Cardiac muscle cell (in vitro differentiated cells and primary cell): ENCODE data around the gene RNF186. TPM values are rescaled to one million over a fixed set of nuclear protein-coding genes. Genes with fewer than 3 reads are reported as not detected.
A peak's percentile ranks its signal among the peaks of the same experiment; 100 is the strongest.

Source experiments
- DNase-seq, 2 donors: peaks; one replicate each; pipeline versions ENCODE4 v3.0.0 to v3.0.0-alpha.2; 2010 to 2017; ENCODE audit warnings: low read depth in 1 of 2, low spot score in 1 of 2
- H3K27ac ChIP-seq: fragments of 200-600 bp; sonication (generic); 2 replicates; pipeline ENCODE4 v1.5.1; 2016
- H3K27me3 ChIP-seq: fragments of 200-600 bp; sonication (generic); 2 replicates; pipeline ENCODE4 v1.6.0; 2016; ENCODE audit warnings: control low read depth
- H3K36me3 ChIP-seq: fragments of 200-600 bp; sonication (generic); 2 replicates; pipeline ENCODE4 v1.5.1; 2016; ENCODE audit warnings: control low read depth
- H3K4me1 ChIP-seq: fragments of 200-600 bp; sonication (generic); 2 replicates; pipeline ENCODE4 v1.8.1; 2017; ENCODE audit warnings: low read depth, mild to moderate bottlenecking, mixed run types
- H3K4me3 ChIP-seq: fragments of 200-600 bp; sonication (generic); 2 replicates; pipeline ENCODE4 v1.5.1; 2016; ENCODE audit warnings: mild to moderate bottlenecking
- H3K9me3 ChIP-seq: fragments of 200-600 bp; sonication (generic); 2 replicates; pipeline ENCODE4 v1.5.1; 2017; ENCODE audit warnings: low read depth, mild to moderate bottlenecking, control low read depth
- polyA plus RNA-seq: library from polyadenylated mRNA; unstranded; fragments of >200 nt; fragmentation: Nextera tagmentation; extraction: Ambion mirVana; gene quantifications from 2 replicates; pipeline ENCODE4 v1.2.1, GENCODE V29; 2016
- total RNA-seq: library from RNA; depleted of rRNA; stranded (reverse); fragments of >200 nt; gene quantifications from 2 replicates; pipeline ENCODE4 v1.2.3, GENCODE V29; 2016
- TF ChIP-seq, protein P1 (sequence below): IDR thresholded peaks from 2 replicates; pipeline ENCODE4 v1.5.1; 2012; ENCODE audit warnings: low read depth, mild to moderate bottlenecking, low read length

The RNF186 gene
- total and polyA plus RNA-seq, 2 experiments from 2014 or later: not detected

DNA sequence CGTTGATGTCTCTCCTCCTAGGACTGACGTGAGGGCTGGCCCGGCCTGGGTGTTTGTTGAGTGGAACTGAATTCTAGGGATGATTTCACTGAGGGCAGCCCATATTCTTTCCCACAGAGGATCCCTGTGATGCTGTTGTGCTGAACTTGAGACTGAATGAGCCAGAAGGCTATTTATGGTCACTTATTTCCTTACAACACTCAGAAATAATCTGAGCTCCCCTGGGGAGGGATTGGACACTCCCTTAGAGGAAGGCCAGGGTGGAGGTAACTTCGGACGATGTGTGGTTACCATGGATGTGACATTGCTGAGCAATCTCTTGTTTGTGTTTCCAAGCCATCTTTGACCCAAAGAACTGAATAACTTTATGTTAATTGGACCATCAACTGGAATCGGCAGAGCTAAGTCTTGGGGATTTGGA is 10.2 kb downstream of the RNF186 start:
- Histone ChIP-seq H3K4me1 (no peaks in the 10 kb centered on the region), H3K27me3 (peaks cover 28% of the 10 kb centered on the region), H3K36me3 (no peaks in the 10 kb centered on the region), H3K4me3 (no peak overlapping the region), H3K9me3 (no peaks in the 10 kb centered on the region), H3K27ac (no peak overlapping the region)
- TF ChIP-seq, protein P1, sequence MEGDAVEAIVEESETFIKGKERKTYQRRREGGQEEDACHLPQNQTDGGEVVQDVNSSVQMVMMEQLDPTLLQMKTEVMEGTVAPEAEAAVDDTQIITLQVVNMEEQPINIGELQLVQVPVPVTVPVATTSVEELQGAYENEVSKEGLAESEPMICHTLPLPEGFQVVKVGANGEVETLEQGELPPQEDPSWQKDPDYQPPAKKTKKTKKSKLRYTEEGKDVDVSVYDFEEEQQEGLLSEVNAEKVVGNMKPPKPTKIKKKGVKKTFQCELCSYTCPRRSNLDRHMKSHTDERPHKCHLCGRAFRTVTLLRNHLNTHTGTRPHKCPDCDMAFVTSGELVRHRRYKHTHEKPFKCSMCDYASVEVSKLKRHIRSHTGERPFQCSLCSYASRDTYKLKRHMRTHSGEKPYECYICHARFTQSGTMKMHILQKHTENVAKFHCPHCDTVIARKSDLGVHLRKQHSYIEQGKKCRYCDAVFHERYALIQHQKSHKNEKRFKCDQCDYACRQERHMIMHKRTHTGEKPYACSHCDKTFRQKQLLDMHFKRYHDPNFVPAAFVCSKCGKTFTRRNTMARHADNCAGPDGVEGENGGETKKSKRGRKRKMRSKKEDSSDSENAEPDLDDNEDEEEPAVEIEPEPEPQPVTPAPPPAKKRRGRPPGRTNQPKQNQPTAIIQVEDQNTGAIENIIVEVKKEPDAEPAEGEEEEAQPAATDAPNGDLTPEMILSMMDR: no peak
- no peak for DNase-seq

DNA sequence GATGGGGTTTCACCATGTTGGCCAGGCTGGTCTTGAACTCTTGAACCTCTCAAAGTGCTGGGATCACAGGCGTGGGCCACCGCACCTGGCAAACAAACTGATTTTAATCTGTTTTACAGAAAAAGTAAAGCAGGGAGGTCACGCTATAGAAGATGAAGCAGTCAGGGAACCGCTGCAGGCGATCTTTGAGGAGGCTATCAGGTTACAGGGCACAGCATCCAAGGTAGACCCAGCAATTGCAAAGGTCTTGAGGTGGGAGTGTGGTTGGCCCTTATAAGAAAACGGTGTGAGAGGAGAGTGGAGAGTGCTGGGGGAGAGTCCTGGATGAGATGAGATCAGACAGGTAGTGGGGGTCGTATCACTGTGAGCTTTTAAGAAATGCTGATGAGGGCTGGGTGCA is 12.8 kb downstream of the RNF186 start:
- Histone ChIP-seq H3K4me1 (no peaks in the 10 kb centered on the region), H3K27me3 (peaks cover 47% of the 10 kb centered on the region), H3K27ac (no peak overlapping the region), H3K9me3 (no peaks in the 10 kb centered on the region), H3K36me3 (no peaks in the 10 kb centered on the region), H3K4me3 (no peak overlapping the region)
- DNase-seq: no peak
- TF ChIP-seq, protein P1: no peak

DNA sequence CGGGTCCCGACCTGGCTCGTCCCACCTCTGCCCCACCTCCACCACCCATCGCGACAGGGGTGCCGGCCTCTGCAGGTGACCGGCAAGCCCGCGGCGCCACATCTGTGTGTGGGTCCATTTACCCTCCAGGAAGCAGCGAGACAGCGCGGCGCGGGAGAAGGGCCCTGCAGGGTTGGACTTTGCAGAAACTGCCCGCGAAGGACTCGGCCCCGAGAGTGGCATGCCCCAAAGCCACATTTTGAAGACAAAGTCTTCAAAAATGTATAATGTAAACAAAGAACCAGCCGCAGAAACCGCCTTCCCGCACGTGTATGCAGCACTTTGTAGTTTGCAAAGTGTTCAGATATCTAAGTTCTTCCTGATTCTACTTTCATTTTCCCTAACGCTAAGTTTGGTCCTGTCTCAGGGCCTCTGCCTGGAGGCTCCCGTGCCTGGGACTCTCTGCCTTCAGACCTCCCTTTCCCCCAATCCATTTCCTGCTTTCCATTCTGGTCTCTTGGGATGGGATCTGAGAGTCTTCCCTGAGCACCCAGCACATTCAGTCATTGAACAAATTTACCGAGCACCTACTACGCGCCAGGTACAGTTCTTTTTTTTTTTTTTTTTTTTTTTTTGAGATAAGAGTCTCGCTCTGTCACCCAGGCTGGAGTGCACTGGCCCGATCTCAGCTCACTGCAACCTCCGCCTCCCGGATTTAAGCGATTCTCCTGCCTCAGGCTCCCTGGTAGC is 14.8 kb downstream of the RNF186 start:
- Histone ChIP-seq H3K4me1 (no peaks in the 10 kb centered on the region), H3K9me3 (no peaks in the 10 kb centered on the region), H3K4me3 (peak overlapping the region; percentile 41), H3K36me3 (no peaks in the 10 kb centered on the region), H3K27me3 (peaks cover 47% of the 10 kb centered on the region), H3K27ac (no peak overlapping the region)
- DNase-seq: peak in 1 of 2 donors; percentile 72
- TF ChIP-seq, protein P1: no peak

DNA sequence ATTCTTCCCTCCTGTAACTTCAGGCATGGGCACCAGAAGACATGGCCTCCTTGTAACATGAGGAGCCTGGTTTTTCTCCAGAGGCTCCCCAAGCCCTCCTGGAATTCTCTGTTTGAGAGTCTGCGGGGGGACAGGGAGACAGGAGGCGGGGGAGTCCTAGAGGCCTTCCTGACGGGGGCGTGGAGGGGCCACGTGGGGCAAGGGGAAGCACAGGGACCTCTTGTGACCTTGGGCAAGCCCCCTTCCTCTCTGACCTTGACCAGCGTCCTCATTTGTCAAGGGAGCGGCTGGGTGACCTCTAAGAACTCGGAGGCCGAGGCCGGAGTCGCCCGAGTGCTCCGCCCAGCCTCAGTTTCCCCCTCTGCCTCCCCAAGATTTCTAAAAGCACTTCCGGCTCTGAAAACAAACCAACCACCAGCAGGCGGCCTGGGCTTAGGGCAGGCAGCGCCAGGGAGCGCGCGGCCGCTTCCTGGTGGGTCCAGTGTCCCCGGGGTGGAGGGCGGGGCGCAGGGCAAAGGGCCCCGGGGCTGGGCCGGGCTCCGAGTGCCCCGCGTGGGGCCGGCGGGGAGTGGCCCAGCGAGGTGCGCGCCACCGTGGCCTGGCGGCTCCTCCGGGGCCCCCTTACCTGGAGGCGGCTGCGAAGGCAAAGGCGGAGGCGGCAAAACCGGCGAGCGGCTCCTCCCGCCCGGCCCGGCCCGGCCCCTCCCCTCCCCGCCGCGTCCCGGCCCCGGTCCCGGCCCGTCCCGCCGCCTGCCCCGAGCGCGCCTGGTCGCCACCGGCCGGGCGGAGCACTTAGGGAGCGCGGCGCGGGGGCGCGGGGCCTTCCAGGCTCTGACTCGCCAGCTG is 15.6 kb downstream of the RNF186 start, which contains the start of gene TMCO4:
Gene TMCO4 (minus strand): TSS at position 687 of the 846 bp plus-strand sequence. CDS start 19,158 bp downstream, outside the sequence.
- H3K4me3 ChIP-seq: peak within 1 kb of the TSS; percentile 41
- no peak within 1 kb of the TSS for H3K27ac ChIP-seq
- TF ChIP-seq, protein P1: peak; percentile 40
- no peaks in the 10 kb centered on the region for H3K9me3 ChIP-seq
- H3K4me1 ChIP-seq: no peaks in the 10 kb centered on the region
- peak; percentile 32 to 60 for DNase-seq
- no peaks in the 10 kb centered on the region for H3K36me3 ChIP-seq
- peaks cover 47% of the 10 kb centered on the region for H3K27me3 ChIP-seq

DNA sequence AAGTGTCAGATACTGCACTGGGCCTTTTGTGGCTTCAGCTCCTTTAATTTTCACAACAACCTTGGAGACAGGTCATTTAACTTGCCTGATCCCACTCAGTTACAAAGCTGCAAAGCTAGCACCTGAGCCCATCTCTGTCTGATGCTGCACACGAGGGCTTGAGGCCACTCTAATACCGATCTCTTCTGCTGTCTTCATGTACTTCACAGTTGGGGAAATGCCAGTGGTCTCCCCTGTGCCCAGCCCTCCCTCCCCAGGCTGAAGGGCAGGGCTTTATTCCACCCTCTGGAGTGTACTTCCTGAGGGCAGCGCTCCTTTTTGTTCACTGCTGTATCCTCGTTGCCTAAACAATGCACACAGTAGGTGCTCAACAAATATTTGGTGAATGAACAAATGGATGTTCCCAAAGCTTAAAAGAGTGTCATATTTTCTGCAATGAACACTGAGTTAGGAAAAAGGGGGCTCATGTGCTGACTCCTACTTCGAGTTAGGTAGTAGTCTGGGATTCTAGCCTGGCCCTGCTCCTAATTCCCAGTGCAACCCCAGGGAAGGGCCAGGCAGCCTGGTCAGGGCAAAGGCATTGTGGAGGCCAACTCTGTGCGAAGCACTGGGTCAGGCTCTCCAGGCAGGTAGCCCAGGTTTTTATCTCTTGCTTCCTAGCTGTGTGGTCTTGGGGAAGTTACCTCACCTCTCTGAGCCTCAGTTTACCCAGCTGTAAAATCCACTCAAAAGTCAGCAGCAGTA is 16.4 kb downstream of the RNF186 start:
- no peak overlapping the region for H3K4me3 ChIP-seq

More for the DNA sequence above, 16.4 kb downstream of the RNF186 start:
- H3K4me1 ChIP-seq: no peaks in the 10 kb centered on the region
- H3K36me3 ChIP-seq: no peaks in the 10 kb centered on the region
- no peak overlapping the region for H3K27ac ChIP-seq
- DNase-seq: no peak
- peaks cover 47% of the 10 kb centered on the region for H3K27me3 ChIP-seq
- no peaks in the 10 kb centered on the region for H3K9me3 ChIP-seq
- TF ChIP-seq, protein P1: no peak
